Loucy (cell line): ENCODE data around the gene SPPL2C.

Experiments
- CTCF ChIP-seq: fragments of 200-600 bp; sonication (generic); conservative IDR thresholded peaks from 2 replicates; pipeline ENCODE4 v1.5.1; 2014; ENCODE audit warnings: mild to moderate bottlenecking, antibody characterized with exemption, low read length
- EZH2phosphoT487 ChIP-seq: fragments of 200-600 bp; IDR thresholded peaks from 2 replicates; pipeline ENCODE4 v1.6.1; 2018; ENCODE audit warnings: antibody characterized with exemption, mild to moderate bottlenecking, moderate library complexity, borderline replicate concordance

DNA sequence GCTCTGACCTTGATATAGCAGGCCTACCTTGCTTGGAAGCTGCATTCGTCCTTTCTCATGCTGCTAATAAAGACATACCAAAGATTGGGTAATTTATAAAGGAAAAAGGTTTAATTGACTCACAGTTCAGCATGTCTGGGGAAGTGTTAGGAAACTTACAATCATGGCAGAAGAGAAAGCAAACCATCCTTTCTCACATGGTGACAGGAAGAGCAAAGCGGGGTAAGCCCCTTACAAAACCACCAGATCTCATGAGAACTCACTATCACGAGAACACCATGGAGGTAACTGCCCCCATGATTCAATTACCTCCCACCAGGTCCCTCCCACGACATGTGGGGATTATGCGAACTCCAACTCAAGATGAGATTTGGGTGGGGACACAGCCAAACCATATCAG, 43.7 kb downstream of the SPPL2C start:
- no peak for TF ChIP-seq EZH2phosphoT487
- no peak for TF ChIP-seq CTCF
